C4-2B (cell line): ENCODE measurements around the gene IQSEC1.

Experiments
- H3K27ac ChIP-seq: fragments of 450-650 bp; 2 replicates; pipeline ENCODE4 v1.5.1; 2017
- ZFX ChIP-seq: fragments of 450-650 bp; IDR thresholded peaks from 2 replicates; pipeline ENCODE4 v1.6.1; 2017
- TF ChIP-seq, protein P1 (sequence below): fragments of 450-650 bp; conservative IDR thresholded peaks from 2 replicates; pipeline ENCODE4 v1.5.1; 2017; ENCODE audit warnings: mild to moderate bottlenecking

IQSEC1 gene

GRCh38 chr3:13027154-13027553 is 46.1 kb downstream of the IQSEC1 start:
- H3K27ac ChIP-seq, result no peak overlapping the region
- TF ChIP-seq, protein P1, sequence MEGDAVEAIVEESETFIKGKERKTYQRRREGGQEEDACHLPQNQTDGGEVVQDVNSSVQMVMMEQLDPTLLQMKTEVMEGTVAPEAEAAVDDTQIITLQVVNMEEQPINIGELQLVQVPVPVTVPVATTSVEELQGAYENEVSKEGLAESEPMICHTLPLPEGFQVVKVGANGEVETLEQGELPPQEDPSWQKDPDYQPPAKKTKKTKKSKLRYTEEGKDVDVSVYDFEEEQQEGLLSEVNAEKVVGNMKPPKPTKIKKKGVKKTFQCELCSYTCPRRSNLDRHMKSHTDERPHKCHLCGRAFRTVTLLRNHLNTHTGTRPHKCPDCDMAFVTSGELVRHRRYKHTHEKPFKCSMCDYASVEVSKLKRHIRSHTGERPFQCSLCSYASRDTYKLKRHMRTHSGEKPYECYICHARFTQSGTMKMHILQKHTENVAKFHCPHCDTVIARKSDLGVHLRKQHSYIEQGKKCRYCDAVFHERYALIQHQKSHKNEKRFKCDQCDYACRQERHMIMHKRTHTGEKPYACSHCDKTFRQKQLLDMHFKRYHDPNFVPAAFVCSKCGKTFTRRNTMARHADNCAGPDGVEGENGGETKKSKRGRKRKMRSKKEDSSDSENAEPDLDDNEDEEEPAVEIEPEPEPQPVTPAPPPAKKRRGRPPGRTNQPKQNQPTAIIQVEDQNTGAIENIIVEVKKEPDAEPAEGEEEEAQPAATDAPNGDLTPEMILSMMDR, result no peak
- TF ChIP-seq ZFX, result no peak

DNA sequence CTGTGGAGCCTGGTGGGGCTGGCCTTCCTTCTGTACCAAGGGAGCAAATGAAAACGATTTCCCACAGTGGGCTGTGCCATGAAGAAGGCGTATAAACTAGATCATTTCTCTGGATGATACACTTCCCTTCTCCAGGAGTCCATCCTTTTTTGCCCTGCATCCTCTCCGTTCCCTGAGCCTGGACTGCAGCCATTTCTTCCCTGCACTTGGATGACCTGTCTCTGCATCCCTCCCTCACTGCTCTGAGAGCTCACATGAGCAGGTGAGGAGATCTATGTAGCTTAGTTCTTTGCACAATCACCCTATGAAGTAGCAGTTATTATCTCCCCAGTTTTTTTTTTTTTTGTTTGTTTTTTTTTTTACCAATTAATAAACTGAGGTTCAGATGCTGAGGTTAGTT is 46.7 kb downstream of the IQSEC1 start:
- TF ChIP-seq, protein P1, result no peak
- no peak for TF ChIP-seq ZFX

GRCh38 chr3:13025778-13026518 is 47.3 kb downstream of the IQSEC1 start:
- H3K27ac ChIP-seq, result no peak overlapping the region
- TF ChIP-seq ZFX, result no peak
- TF ChIP-seq, protein P1, result no peak

More for the DNA sequence above, 46.7 kb downstream of the IQSEC1 start:
- H3K27ac ChIP-seq, result no peak overlapping the region

DNA sequence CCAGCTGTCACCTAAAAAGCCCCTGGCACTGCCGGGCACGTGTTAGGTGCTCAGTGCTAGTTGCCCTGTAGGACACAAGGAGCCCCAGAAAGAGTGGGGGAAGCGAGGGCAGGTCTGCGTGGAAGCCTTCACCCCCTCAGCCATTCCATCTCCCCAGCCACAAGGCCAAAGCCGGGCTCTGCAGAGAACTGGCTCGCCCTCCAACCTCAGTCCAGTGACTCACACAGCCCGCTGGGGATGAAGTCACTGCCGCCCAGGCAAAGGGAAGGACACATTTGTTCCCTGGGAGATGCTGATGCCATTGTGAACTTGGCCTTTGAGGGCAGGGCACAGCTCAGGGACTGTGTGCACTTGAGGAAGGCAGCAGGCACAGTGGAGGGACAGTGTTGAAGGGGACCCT is 48.1 kb downstream of the IQSEC1 start:
- no peak overlapping the region for H3K27ac ChIP-seq
- TF ChIP-seq, protein P1, result no peak
- TF ChIP-seq ZFX, result no peak

GRCh38 chr3:13024765-13025065 is 48.5 kb downstream of the IQSEC1 start:
- no peak for TF ChIP-seq ZFX
- TF ChIP-seq, protein P1, result no peak
- no peak overlapping the region for H3K27ac ChIP-seq

- H3K27ac ChIP-seq, result no peak overlapping the region
- TF ChIP-seq ZFX, result no peak
- TF ChIP-seq, protein P1, result no peak
These were observed 49.1 kb downstream of the IQSEC1 start for GRCh38 chr3:13023971-13024764.

DNA sequence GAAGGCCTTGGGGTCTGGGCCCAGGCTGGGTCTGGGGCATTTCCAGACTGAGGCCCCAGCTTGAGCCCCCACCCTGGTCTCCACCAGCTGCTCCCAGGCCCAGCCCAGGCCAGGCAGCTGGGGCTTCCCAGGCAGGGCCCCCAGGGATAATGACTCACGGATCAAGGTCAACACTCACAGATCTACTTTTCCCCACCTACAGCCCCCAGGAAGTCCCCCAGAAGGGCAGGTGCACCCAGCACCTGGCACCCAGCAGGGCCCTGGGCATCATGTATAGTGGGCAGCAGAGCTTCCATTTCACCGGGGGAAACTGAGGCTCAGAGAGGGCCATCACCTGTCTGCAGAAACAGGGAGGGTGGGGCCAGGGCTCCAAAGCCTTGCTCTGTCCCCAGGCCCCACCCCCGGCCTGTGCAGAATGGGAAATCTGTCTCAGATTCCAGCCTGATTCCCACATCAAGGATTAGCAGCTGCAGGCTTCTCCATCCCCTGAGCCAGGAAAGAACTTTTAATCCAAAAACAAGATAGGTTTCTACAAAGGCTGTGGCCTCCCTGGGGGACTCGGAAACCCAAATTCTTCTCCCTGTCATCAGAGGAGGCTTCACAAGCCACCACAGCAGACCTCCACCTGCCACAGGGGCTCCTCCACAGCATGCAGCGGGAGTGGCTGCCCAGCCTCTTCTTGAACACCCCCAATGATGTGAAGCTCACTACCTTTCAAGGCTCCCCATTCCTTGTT is 49.8 kb downstream of the IQSEC1 start:
- no peak overlapping the region for H3K27ac ChIP-seq
- TF ChIP-seq, protein P1, result no peak
- no peak for TF ChIP-seq ZFX
